Kasumi-1 (cell line): ENCODE measurements around the gene CPAMD8.
A peak's percentile ranks its signal among the peaks of the same experiment; 100 is the strongest.
"Not testable (repeated sequence)": the region's sequence is repeated elsewhere in the genome, so short reads cannot be mapped to it uniquely, and the experiment has no call there.

Experiments
- DNase-seq, 2 experiments: peaks; one replicate each; lab custom pipeline; 2025; lab: John Stamatoyannopoulos, UW

The CPAMD8 gene

GRCh38 chr19:17001603-17002183 is 24.9 kb downstream of the CPAMD8 start:
- DNase-seq = no peak

- no peak for DNase-seq
Measured at GRCh38 chr19:16998635-16999194, 27.9 kb downstream of the CPAMD8 start.

GRCh38 chr19:16996838-16997490 is 29.6 kb downstream of the CPAMD8 start:
- DNase-seq = not testable (repeated sequence)

GRCh38 chr19:16988661-16989060 is 37.9 kb downstream of the CPAMD8 start:
- no peak for DNase-seq

GRCh38 chr19:16985403-16985802 is 41.2 kb downstream of the CPAMD8 start:
- DNase-seq = no peak

- DNase-seq = not testable (repeated sequence)
Measured at GRCh38 chr19:16982586-16982985, 44.0 kb downstream of the CPAMD8 start.

GRCh38 chr19:16978839-16979802 is 47.5 kb downstream of the CPAMD8 start:
- DNase-seq = no peak

GRCh38 chr19:16978156-16978555 is 48.5 kb downstream of the CPAMD8 start:
- DNase-seq = no peak

- DNase-seq = no peak
Measured at GRCh38 chr19:16977306-16977705, 49.3 kb downstream of the CPAMD8 start.

GRCh38 chr19:16976446-16976845 is 50.2 kb downstream of the CPAMD8 start:
- DNase-seq = no peak

- no peak for DNase-seq
Measured at GRCh38 chr19:16970821-16971220, 55.8 kb downstream of the CPAMD8 start.

- peak in 1 of 2 experiments; percentile 2 for DNase-seq
Measured at GRCh38 chr19:16969135-16969534, 57.5 kb downstream of the CPAMD8 start.

- DNase-seq = not testable (repeated sequence)
Measured at GRCh38 chr19:16960996-16961822, 65.4 kb downstream of the CPAMD8 start.

- not testable (repeated sequence) for DNase-seq
Measured at GRCh38 chr19:16958277-16958676, 68.3 kb downstream of the CPAMD8 start.

GRCh38 chr19:16957855-16958254 is 68.8 kb downstream of the CPAMD8 start:
- DNase-seq = no peak

- peak; percentile 25 to 27 for DNase-seq
Measured at GRCh38 chr19:16957151-16957701, 69.4 kb downstream of the CPAMD8 start.

- DNase-seq = no peak
Measured at GRCh38 chr19:16955161-16955560, 71.4 kb downstream of the CPAMD8 start.

- DNase-seq = no peak
Measured at GRCh38 chr19:16952046-16952445, 74.6 kb downstream of the CPAMD8 start.

GRCh38 chr19:16951529-16951928 is 75.1 kb downstream of the CPAMD8 start:
- no peak for DNase-seq

GRCh38 chr19:16949496-16950023 is 77.0 kb downstream of the CPAMD8 start:
- no peak for DNase-seq
